Measurements from ENCODE around the gene RANBP17. TPM values are rescaled to one million over a fixed set of nuclear protein-coding genes. Genes with fewer than 3 reads are reported as not detected.

Gene RANBP17
- total and polyA plus RNA-seq, 2 of the 4 experiments (the other 2 are of a cell fraction): 8.2 to 29.0 TPM

GRCh38 chr5:171121638-171122037, 259.8 kb downstream of the RANBP17 start:
- Histone ChIP-seq H3K56ac (ENCODE audit: extremely low read depth, insufficient read depth, low read length) (no peak overlapping the region), H2AFZ (replicated peaks; ENCODE audit: low read length, poor library complexity) (no peak overlapping the region), H3K36me3 (ENCODE audit: control insufficient read depth, insufficient read depth, low read length) (no peaks in the 10 kb centered on the region), H3K9me3 (ENCODE audit: control insufficient read depth, insufficient read depth, low read length) (no peaks in the 10 kb centered on the region), H3K4me2 (ENCODE audit: low read depth, low read length) (no peak overlapping the region), H2BK15ac (ENCODE audit: low read depth, low read length) (no peak overlapping the region), H3K9me1 (ENCODE audit: insufficient read depth, low read length) (peaks cover 6% of the 10 kb centered on the region; the same call in 1 of the 2 replicates), H3K23ac (ENCODE audit: low read depth, low read length) (no peak overlapping the region), H2BK20ac (ENCODE audit: low read depth, low read length) (no peak overlapping the region), H3K79me1 (ENCODE audit: low read depth in 1 of 2, low read length in 2 of 2) (peaks cover 0 to 7% of the 10 kb centered on the region in 2 experiments; a peak in 1 of 4 replicates), H4K91ac (ENCODE audit: insufficient read depth, low read depth, low read length) (no peak overlapping the region), H3K4me1 (ENCODE audit: control insufficient read depth, insufficient read depth, low read length) (no peaks in the 10 kb centered on the region), H2BK5ac (ENCODE audit: low read depth, low read length, poor library complexity, severe bottlenecking) (no peak overlapping the region), H2BK120ac (ENCODE audit: low read depth, low read length) (no peak overlapping the region), H3K4me3 (ENCODE audit: insufficient read depth, low read depth, low read length) (no peak overlapping the region), H3K14ac (replicated peaks; ENCODE audit: low read depth, low read length) (no peak overlapping the region), H4K8ac (ENCODE audit: low read depth in 2 of 2, low read length in 2 of 2) (no peak overlapping the region), H3K9ac (ENCODE audit: low read depth, low read length) (no peak overlapping the region), H3K27ac (ENCODE audit: insufficient read depth, low read length) (no peak overlapping the region), H2AK9ac (replicated peaks; ENCODE audit: low read depth, low read length, poor library complexity) (no peak overlapping the region), H3K27me3 (ENCODE audit: control insufficient read depth, insufficient read depth, low read length) (no peaks in the 10 kb centered on the region), H3K4ac (ENCODE audit: low read depth, low read length) (no peak overlapping the region), H4K5ac (ENCODE audit: low read depth, low read length) (no peak overlapping the region), H3K18ac (ENCODE audit: low read depth, low read length) (no peak overlapping the region), H2AK5ac (ENCODE audit: low read depth, low read length) (no peak overlapping the region), H4K20me1 (ENCODE audit: insufficient read depth, low read length) (no peaks in the 10 kb centered on the region)
- TF ChIP-seq RAD21 (IDR thresholded peaks at IDR 0.05; ENCODE audit: low read length): no peak
- TF ChIP-seq SMC3 (IDR thresholded peaks at IDR 0.05; ENCODE audit: low read depth, low read length): no peak
- TF ChIP-seq BHLHE40 (IDR thresholded peaks at IDR 0.05; ENCODE audit: low read depth, low read length): no peak
- TF ChIP-seq FOS (IDR thresholded peaks at IDR 0.05; ENCODE audit: low read depth, low read length): no peak
- TF ChIP-seq RFX5 (IDR thresholded peaks at IDR 0.05; ENCODE audit: low read depth, low read length): no peak
- no peak for TF ChIP-seq MAFK (IDR thresholded peaks at IDR 0.05; ENCODE audit: low read depth, low read length)
- TF ChIP-seq, protein P1, sequence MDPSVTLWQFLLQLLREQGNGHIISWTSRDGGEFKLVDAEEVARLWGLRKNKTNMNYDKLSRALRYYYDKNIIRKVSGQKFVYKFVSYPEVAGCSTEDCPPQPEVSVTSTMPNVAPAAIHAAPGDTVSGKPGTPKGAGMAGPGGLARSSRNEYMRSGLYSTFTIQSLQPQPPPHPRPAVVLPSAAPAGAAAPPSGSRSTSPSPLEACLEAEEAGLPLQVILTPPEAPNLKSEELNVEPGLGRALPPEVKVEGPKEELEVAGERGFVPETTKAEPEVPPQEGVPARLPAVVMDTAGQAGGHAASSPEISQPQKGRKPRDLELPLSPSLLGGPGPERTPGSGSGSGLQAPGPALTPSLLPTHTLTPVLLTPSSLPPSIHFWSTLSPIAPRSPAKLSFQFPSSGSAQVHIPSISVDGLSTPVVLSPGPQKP (IDR thresholded peaks at IDR 0.05; ENCODE audit: borderline replicate concordance, low read depth, low read length): no peak
- ChIA-PET CTCF (no interaction called here), POLR2A (ENCODE audit: unreplicated experiment) (no interaction called here)
- BruUV-seq (replicated peaks): no TSS peak
- dilution Hi-C loops (cut with HindIII; ENCODE audit: low sequenced_read_pairs, unreplicated experiment): no loop called here
- no peak for ATAC-seq (ENCODE audit: low read depth)
- intact Hi-C loops (cut with micrococcal nuclease): no loop called here
- DNase-seq: no peak
- in situ Hi-C loops (cut with MboI; ENCODE audit: low sequenced_read_pairs): no loop called here
- WGBS, 2 experiments (ENCODE audit: extremely low coverage in 2 of 2, insufficient read length in 1 of 2): no CpG with 5 or more reads among the region's 3 CpGs

Data from IMR-90 (cell line).